Measurements from ENCODE around the gene GDE1. TPM values are rescaled to one million over a fixed set of nuclear protein-coding genes. Genes with fewer than 3 reads are reported as not detected.

GDE1 gene
- total and polyA plus RNA-seq, 11 donors = 53.3 to 134 (median 95.4) TPM

- Histone ChIP-seq H3K27ac (no peak overlapping the region), H3K4me3 (no peak overlapping the region), H3K36me3 (peaks cover 0 to 38% (median 36%) of the 10 kb centered on the region in 9 donors), H3K27me3 (no peaks in the 10 kb centered on the region), H3K9me3 (peaks cover 0 to 11% (median 2%) of the 10 kb centered on the region in 12 donors), H3K4me1 (no peaks in the 10 kb centered on the region)
- no peak for ATAC-seq
- TF ChIP-seq CTCF (IDR thresholded peaks at IDR 0.05) (no peak), POLR2A (IDR thresholded peaks at IDR 0.05) (no peak)
- intact Hi-C loops (cut with DNase I) = loop anchor here in 1 of 10 donors (5.0 kb wide), 1 partner anchor 34 kb away; no protein-coding TSS in a partner anchor
- DNase-seq = no peak
- WGBS, 4 donors = 85 to 99% (median 97%) methylated on average over 4 of the region's 4 CpGs
Observed at GRCh38 chr16:19563377-19563776, 41.5 kb upstream of the GDE1 start.

GRCh38 chr16:19560078-19560477 lies 38.2 kb upstream of the GDE1 start:
- WGBS, 4 donors = 93 to 96% (median 95%) methylated on average over 4 of the region's 4 CpGs
- intact Hi-C loops (cut with DNase I) = loop anchor here in 1 of 10 donors (2.0 to 5.0 kb wide), 2 partner anchors 37 to 327 kb away; no protein-coding TSS in a partner anchor

GRCh38 chr16:19559242-19559910 lies 37.5 kb upstream of the GDE1 start:
- Histone ChIP-seq H3K27me3 (no peaks in the 10 kb centered on the region), H3K4me1 (peaks cover 0 to 13% (median 7%) of the 10 kb centered on the region in 12 donors), H3K4me3 (no peak overlapping the region), H3K36me3 (no peaks in the 10 kb centered on the region), H3K9me3 (peaks cover 0 to 11% (median 2%) of the 10 kb centered on the region in 12 donors), H3K27ac (no peak overlapping the region)
- WGBS, 4 donors = 73 to 81% (median 79%) methylated on average over 10 of the region's 10 CpGs
- no peak for ATAC-seq
- DNase-seq = no peak
- intact Hi-C loops (cut with DNase I) = loop anchor here in 8 of 10 donors (1.0 to 10.0 kb wide), 8 partner anchors 37 to 828 kb away; partner anchors contain the start of genes CCP110 (in 1 of the 8), GDE1 (in 1 of the 8), GPRC5B (in 1 of the 8) and IQCK (in 1 of the 8)
- peak; percentile 57 to 83 (median 69) for TF ChIP-seq CTCF (IDR thresholded peaks at IDR 0.05)
- no peak for TF ChIP-seq POLR2A (IDR thresholded peaks at IDR 0.05)

More at GRCh38 chr16:19560078-19560477, 38.2 kb upstream of the GDE1 start:
- Histone ChIP-seq H3K36me3 (peaks cover 0 to 6% (median 4%) of the 10 kb centered on the region in 9 donors), H3K4me3 (no peak overlapping the region), H3K9me3 (peaks cover 0 to 11% (median 2%) of the 10 kb centered on the region in 12 donors), H3K4me1 (peaks cover 0 to 8% (median 4%) of the 10 kb centered on the region in 12 donors), H3K27me3 (no peaks in the 10 kb centered on the region), H3K27ac (no peak overlapping the region)
- TF ChIP-seq CTCF (IDR thresholded peaks at IDR 0.05) (no peak), POLR2A (IDR thresholded peaks at IDR 0.05) (no peak)
- DNase-seq = no peak
- no peak for ATAC-seq
